ENCODE results near the gene C16orf95. TPM values are rescaled to one million over a fixed set of nuclear protein-coding genes. Genes with fewer than 3 reads are reported as not detected.
A peak's percentile ranks its signal among the peaks of the same experiment; 100 is the strongest.

Gene C16orf95
- total RNA-seq, 1 donor from 2014 or later = 6.9 TPM

- no peak for TF ChIP-seq CTCF (IDR thresholded peaks at IDR 0.05)
- Mint-ChIP-seq H3K4me3 (ENCODE audit: unreplicated experiment) (no peak overlapping the region), H3K4me1 (ENCODE audit: low read depth) (peaks cover 8% of the 10 kb centered on the region), H3K27me3 (ENCODE audit: low read depth) (no peaks in the 10 kb centered on the region), H3K36me3 (ENCODE audit: low read depth) (peaks cover 13% of the 10 kb centered on the region), H3K27ac (ENCODE audit: unreplicated experiment) (no peak overlapping the region), H3K9me3 (ENCODE audit: low read depth) (no peaks in the 10 kb centered on the region)
- peak; percentile 15 for DNase-seq (ENCODE audit: low spot score)
Observed at GRCh38 chr16:87329436-87330256, 12.5 kb upstream of the C16orf95 start.

GRCh38 chr16:87328846-87329245 lies 11.7 kb upstream of the C16orf95 start:
- peak; percentile 63 for DNase-seq (ENCODE audit: low spot score)
- H3K36me3 Mint-ChIP-seq (ENCODE audit: low read depth) = peaks cover 10% of the 10 kb centered on the region
- no peak overlapping the region for H3K27ac Mint-ChIP-seq (ENCODE audit: unreplicated experiment)
- TF ChIP-seq CTCF (IDR thresholded peaks at IDR 0.05) = no peak
- no peaks in the 10 kb centered on the region for H3K27me3 Mint-ChIP-seq (ENCODE audit: low read depth)
- H3K4me1 Mint-ChIP-seq (ENCODE audit: low read depth) = peaks cover 8% of the 10 kb centered on the region
- H3K9me3 Mint-ChIP-seq (ENCODE audit: low read depth) = no peaks in the 10 kb centered on the region
- H3K4me3 Mint-ChIP-seq (ENCODE audit: unreplicated experiment) = no peak overlapping the region

GRCh38 chr16:87327798-87328495 lies 10.8 kb upstream of the C16orf95 start:
- Mint-ChIP-seq H3K36me3 (ENCODE audit: low read depth) (peaks cover 10% of the 10 kb centered on the region), H3K4me1 (ENCODE audit: low read depth) (peaks cover 8% of the 10 kb centered on the region), H3K27me3 (ENCODE audit: low read depth) (no peaks in the 10 kb centered on the region), H3K9me3 (ENCODE audit: low read depth) (no peaks in the 10 kb centered on the region), H3K4me3 (ENCODE audit: unreplicated experiment) (no peak overlapping the region), H3K27ac (ENCODE audit: unreplicated experiment) (no peak overlapping the region)
- DNase-seq (ENCODE audit: low spot score) = peak; percentile 55
- no peak for TF ChIP-seq CTCF (IDR thresholded peaks at IDR 0.05)

GRCh38 chr16:87326151-87326571 lies 9.0 kb upstream of the C16orf95 start:
- no peak for TF ChIP-seq CTCF (IDR thresholded peaks at IDR 0.05)
- Mint-ChIP-seq H3K4me3 (ENCODE audit: unreplicated experiment) (no peak overlapping the region), H3K4me1 (ENCODE audit: low read depth) (peaks cover 2% of the 10 kb centered on the region), H3K27ac (ENCODE audit: unreplicated experiment) (no peak overlapping the region), H3K27me3 (ENCODE audit: low read depth) (no peaks in the 10 kb centered on the region), H3K36me3 (ENCODE audit: low read depth) (peaks cover 10% of the 10 kb centered on the region), H3K9me3 (ENCODE audit: low read depth) (no peaks in the 10 kb centered on the region)
- peak; percentile 76 for DNase-seq (ENCODE audit: low spot score)

- H3K4me1 Mint-ChIP-seq (ENCODE audit: low read depth) = peaks cover 2% of the 10 kb centered on the region
- H3K27ac Mint-ChIP-seq (ENCODE audit: unreplicated experiment) = no peak overlapping the region
- peak; percentile 73 for DNase-seq (ENCODE audit: low spot score)
- peaks cover 5% of the 10 kb centered on the region for H3K36me3 Mint-ChIP-seq (ENCODE audit: low read depth)
- no peak overlapping the region for H3K4me3 Mint-ChIP-seq (ENCODE audit: unreplicated experiment)
- H3K9me3 Mint-ChIP-seq (ENCODE audit: low read depth) = no peaks in the 10 kb centered on the region
- no peak for TF ChIP-seq CTCF (IDR thresholded peaks at IDR 0.05)
- no peaks in the 10 kb centered on the region for H3K27me3 Mint-ChIP-seq (ENCODE audit: low read depth)
Observed at GRCh38 chr16:87325423-87325858, 8.2 kb upstream of the C16orf95 start.

All from chondrocyte (in vitro differentiated cells).